Heart left ventricle (tissue), 13 donors: ENCODE data around the gene OR7A5.

Experiments
- POLR2A ChIP-seq, 2 donors: fragments of 450-650 bp; IDR thresholded peaks; one replicate each; pipeline ENCODE4 v1.6.1; 2017; ENCODE audit warnings: antibody characterized with exemption in 2 of 2, mild to moderate bottlenecking in 2 of 2, moderate library complexity in 2 of 2
- TF ChIP-seq, protein P1 (sequence below), 12 donors: fragments of 200-600 bp; sonication (generic) in 4 of 12; IDR thresholded peaks; one replicate each; pipeline versions ENCODE4 v1.5.0 to v1.8.0; 2018 to 2022; ENCODE audit warnings: antibody characterized with exemption in 12 of 12, mild to moderate bottlenecking in 5 of 12
- donor health status: ischemic (EF 13 %, LVEDD 7.1; RV severe dilation, severe dysfunction).
- donor health status: DM: no; HTN: yes; CAD: no.
- donor health status: DM: no; HTN: no; CAD: no.
- donor health status: ischemic (EF 25% LVEDD 6.9; RV normal size, moderate dysfunction).
- donor health status: ischemic (EF 25% LVEDD 5.7; RV mildly dilated, moderate dysfunction).
- donor health status: ischemic (EF 35%, LVEDD 5.7; RV mildly dilated, moderate dysfunction).
- donor health status: nonischemic (EF 11% LVEDD 7.7; RV severe dilation, severe dysfunction).
- donor health status: DM: yes; HTN: yes; CAD: no.
- donor health status: PGD.
- donor health status: ischemic (EF 29% LVEDD 5.4; RV normal size, mild dysfunction).
- donor health status: nonischemic (EF 23%, LVEDD 6.1; RV moderate dilation, normal function).

DNA sequence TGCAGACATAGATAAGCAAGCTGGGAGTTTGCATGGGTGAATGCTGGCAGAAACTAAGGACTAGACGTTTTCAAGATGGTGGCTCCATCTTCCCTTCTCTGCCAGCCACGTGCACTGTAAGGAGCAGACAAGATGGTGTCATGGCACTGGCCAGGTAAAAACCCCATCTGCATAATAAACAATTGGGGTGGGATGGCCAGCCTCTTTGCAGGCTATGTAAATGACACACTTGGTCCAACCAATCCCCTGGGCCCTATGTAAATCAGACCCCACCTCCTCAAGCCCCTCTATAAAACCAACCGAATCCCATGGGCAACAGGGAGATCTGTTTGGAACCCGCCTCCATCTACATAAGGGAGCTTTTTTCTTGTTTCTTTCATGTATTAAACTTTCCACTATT is 2.4 kb upstream of the OR7A5 start:
- TF ChIP-seq, protein P1, sequence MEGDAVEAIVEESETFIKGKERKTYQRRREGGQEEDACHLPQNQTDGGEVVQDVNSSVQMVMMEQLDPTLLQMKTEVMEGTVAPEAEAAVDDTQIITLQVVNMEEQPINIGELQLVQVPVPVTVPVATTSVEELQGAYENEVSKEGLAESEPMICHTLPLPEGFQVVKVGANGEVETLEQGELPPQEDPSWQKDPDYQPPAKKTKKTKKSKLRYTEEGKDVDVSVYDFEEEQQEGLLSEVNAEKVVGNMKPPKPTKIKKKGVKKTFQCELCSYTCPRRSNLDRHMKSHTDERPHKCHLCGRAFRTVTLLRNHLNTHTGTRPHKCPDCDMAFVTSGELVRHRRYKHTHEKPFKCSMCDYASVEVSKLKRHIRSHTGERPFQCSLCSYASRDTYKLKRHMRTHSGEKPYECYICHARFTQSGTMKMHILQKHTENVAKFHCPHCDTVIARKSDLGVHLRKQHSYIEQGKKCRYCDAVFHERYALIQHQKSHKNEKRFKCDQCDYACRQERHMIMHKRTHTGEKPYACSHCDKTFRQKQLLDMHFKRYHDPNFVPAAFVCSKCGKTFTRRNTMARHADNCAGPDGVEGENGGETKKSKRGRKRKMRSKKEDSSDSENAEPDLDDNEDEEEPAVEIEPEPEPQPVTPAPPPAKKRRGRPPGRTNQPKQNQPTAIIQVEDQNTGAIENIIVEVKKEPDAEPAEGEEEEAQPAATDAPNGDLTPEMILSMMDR (IDR thresholded peaks at IDR 0.05): no peak
- TF ChIP-seq POLR2A (IDR thresholded peaks at IDR 0.05): no peak
